Lung (tissue), 12 donors: Measurements from ENCODE around the gene GIMAP4. TPM values are rescaled to one million over a fixed set of nuclear protein-coding genes. Genes with fewer than 3 reads are reported as not detected.

Source experiments
- ATAC-seq: fragments of 200-7000 bp; cut with Tn5 transposase; one replicate; pipeline ENCODE4 v1.9.1; 2020; ENCODE audit warnings: moderate number of reproducible peaks; ENCODE audit not compliant: insufficient read depth, low FRiP score
- DNase-seq, 3 donors: peaks; one replicate each; pipeline ENCODE4 v3.0.0-alpha.2; 2013 to 2017
- H3K27ac ChIP-seq, 2 donors: one replicate each; pipeline ENCODE4 v1.5.1; 2013; ENCODE audit warnings: mild to moderate bottlenecking in 2 of 2, moderate library complexity in 2 of 2, control low read depth in 1 of 2, inconsistent platforms in 1 of 2, low read depth in 1 of 2, low read length in 1 of 2
- H3K27me3 ChIP-seq, 3 donors: one replicate each; pipeline ENCODE4 v1.5.1; 2013; ENCODE audit warnings: low read length in 2 of 3; ENCODE audit not compliant: control insufficient read depth in 3 of 3, insufficient read depth in 3 of 3
- H3K36me3 ChIP-seq, 4 donors: one replicate each; pipeline ENCODE4 v1.5.1; 2013; ENCODE audit warnings: low read length in 4 of 4, mild to moderate bottlenecking in 1 of 4, moderate library complexity in 1 of 4; ENCODE audit not compliant: control insufficient read depth in 4 of 4, insufficient read depth in 4 of 4
- H3K4me1 ChIP-seq, 5 donors: one replicate each; pipeline ENCODE4 v1.5.1; 2013; ENCODE audit warnings: low read length in 5 of 5, mild to moderate bottlenecking in 2 of 5, moderate library complexity in 1 of 5; ENCODE audit not compliant: control insufficient read depth in 5 of 5, insufficient read depth in 5 of 5
- H3K4me3 ChIP-seq: one replicate; pipeline ENCODE4 v1.5.1; 2013; ENCODE audit warnings: mild to moderate bottlenecking, control low read depth, moderate library complexity
- H3K9ac ChIP-seq, 2 donors: one replicate each; pipeline ENCODE4 v1.5.1; 2013; ENCODE audit warnings: low read length in 2 of 2, control low read depth in 1 of 2; ENCODE audit not compliant: insufficient read depth in 1 of 2
- H3K9me3 ChIP-seq, 4 donors: one replicate each; pipeline ENCODE4 v1.5.1; 2013; ENCODE audit warnings: low read length in 3 of 4, mild to moderate bottlenecking in 1 of 4, moderate library complexity in 1 of 4; ENCODE audit not compliant: control insufficient read depth in 4 of 4, insufficient read depth in 3 of 4
- WGBS, 2 donors: extraction: QIAGEN DNeasy Blood & Tissue Kit; methylation state at CpG; one replicate each; pipeline ENCODE4 v1.1.7; 2013; 5-methylcytosine and 5-hydroxymethylcytosine counted together
- polyA plus RNA-seq, 2 donors: library from polyadenylated mRNA; stranded (reverse); fragments of 200-250 nt; gene quantifications; one replicate each; pipeline ENCODE4 v1.2.1, GENCODE V29; 2013
- total RNA-seq, 2 donors: library from RNA; depleted of rRNA in 1 of 2; stranded (reverse); fragments of >200 nt in 1 of 2; gene quantifications; one replicate each; pipeline ENCODE4 v1.2.1, GENCODE V29; 2014 to 2021
- TF ChIP-seq, protein P1 (sequence below): IDR thresholded peaks from 2 replicates; pipeline ENCODE4 v1.5.1; 2012; ENCODE audit warnings: mild to moderate bottlenecking; ENCODE audit errors: control extremely low read depth, extremely low read depth
- donor health status: control.
- donor health status: control.
- donor health status: Bipolar disorder and iron deficiency.
- donor health status: healthy.
- donor health status: DM: yes; HTN: yes; CAD: no.

The GIMAP4 gene
- total and polyA plus RNA-seq, 4 donors: 26.2 to 66.2 (median 48.7) TPM

DNA sequence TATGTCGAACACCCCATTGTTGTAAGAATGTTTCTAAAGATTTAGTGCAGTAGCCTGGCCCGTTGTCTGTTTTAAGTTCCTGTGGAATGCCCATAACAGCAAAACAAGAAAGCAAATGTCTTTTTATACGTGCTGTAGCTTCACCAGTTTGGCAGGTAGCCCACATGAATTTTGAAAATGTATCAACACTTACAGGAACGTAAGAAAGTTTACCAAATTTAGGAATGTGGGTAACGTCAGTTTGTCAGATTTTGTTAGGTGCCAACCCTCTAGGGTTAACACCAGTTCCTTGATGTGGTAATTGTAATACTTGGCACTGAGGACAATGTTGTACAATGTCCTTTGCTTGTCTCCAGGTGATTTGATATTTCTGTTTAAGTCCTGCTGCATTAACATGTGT is 3.2 kb upstream of the GIMAP4 start:
- ATAC-seq: no peak
- Histone ChIP-seq H3K27me3 (peaks cover 0 to 4% (median 0%) of the 10 kb centered on the region in 3 donors), H3K9ac (no peak overlapping the region), H3K27ac (no peak overlapping the region), H3K36me3 (no peaks in the 10 kb centered on the region), H3K4me1 (peaks cover 0 to 1% (median 0%) of the 10 kb centered on the region in 5 donors), H3K9me3 (peaks cover 0 to 6% (median 3%) of the 10 kb centered on the region in 4 donors), H3K4me3 (no peak overlapping the region)
- 56 to 60% methylated on average over 5 of the region's 5 CpGs for WGBS, 2 donors
- TF ChIP-seq, protein P1, sequence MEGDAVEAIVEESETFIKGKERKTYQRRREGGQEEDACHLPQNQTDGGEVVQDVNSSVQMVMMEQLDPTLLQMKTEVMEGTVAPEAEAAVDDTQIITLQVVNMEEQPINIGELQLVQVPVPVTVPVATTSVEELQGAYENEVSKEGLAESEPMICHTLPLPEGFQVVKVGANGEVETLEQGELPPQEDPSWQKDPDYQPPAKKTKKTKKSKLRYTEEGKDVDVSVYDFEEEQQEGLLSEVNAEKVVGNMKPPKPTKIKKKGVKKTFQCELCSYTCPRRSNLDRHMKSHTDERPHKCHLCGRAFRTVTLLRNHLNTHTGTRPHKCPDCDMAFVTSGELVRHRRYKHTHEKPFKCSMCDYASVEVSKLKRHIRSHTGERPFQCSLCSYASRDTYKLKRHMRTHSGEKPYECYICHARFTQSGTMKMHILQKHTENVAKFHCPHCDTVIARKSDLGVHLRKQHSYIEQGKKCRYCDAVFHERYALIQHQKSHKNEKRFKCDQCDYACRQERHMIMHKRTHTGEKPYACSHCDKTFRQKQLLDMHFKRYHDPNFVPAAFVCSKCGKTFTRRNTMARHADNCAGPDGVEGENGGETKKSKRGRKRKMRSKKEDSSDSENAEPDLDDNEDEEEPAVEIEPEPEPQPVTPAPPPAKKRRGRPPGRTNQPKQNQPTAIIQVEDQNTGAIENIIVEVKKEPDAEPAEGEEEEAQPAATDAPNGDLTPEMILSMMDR: no peak
- DNase-seq: no peak

DNA sequence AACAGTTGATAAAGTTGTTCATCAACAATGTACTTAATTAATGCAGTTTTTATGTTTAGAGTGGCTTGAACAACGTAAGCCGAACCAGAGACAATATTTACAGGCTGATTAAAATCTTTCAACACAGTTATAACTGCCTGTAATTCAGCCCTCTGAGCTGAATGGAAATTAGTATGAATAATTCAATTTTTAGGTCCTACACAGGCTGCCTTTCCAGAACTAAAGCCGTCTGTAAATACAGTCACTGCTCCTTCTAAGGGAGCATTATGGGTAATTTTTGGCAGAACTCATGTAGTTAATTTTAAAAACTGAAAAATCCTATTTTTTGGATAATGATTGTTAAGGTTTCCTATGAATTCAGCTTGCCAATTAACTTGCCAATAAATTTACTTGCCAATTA is 2.6 kb upstream of the GIMAP4 start:
- peaks cover 0 to 2% (median 0%) of the 10 kb centered on the region in 5 donors for H3K4me1 ChIP-seq
- no peak overlapping the region for H3K27ac ChIP-seq
- no peak overlapping the region for H3K4me3 ChIP-seq
- TF ChIP-seq, protein P1: no peak
- peaks cover 0 to 4% (median 0%) of the 10 kb centered on the region in 3 donors for H3K27me3 ChIP-seq
- ATAC-seq (no peak), DNase-seq (no peak)
- no peaks in the 10 kb centered on the region for H3K36me3 ChIP-seq
- H3K9me3 ChIP-seq: peaks cover 0 to 6% (median 3%) of the 10 kb centered on the region in 4 donors
- no peak overlapping the region for H3K9ac ChIP-seq
- WGBS, 2 donors: 62 to 74% methylated on average over 3 of the region's 3 CpGs

DNA sequence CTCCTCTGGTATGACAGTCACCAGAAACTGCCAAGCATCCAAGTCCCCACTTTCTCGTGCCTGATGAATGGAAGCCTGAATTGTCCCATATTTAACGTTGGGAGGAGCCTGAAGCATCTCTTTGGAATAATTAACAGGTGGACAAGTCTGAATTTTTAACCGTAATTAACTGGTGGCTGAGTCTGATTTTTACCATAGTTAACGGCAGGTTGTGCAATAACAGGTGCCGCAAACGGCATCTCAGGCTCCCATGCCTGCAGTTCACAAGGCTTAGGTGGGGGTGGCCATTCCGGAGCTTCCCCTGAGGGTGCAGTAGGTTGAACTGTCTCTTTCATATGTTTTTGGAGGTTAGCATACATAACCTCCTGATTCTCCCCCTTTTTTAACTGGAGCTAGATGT is 2.0 kb upstream of the GIMAP4 start:
- ATAC-seq (no peak), DNase-seq (no peak)
- Histone ChIP-seq H3K4me3 (no peak overlapping the region), H3K36me3 (no peaks in the 10 kb centered on the region), H3K9me3 (peaks cover 0 to 8% (median 2%) of the 10 kb centered on the region in 4 donors), H3K4me1 (peaks cover 0 to 4% (median 0%) of the 10 kb centered on the region in 5 donors), H3K27me3 (peaks cover 0 to 4% (median 0%) of the 10 kb centered on the region in 3 donors), H3K27ac (no peak overlapping the region), H3K9ac (no peak overlapping the region)
- TF ChIP-seq, protein P1: no peak
- 88 to 91% methylated on average over 7 of the region's 7 CpGs for WGBS, 2 donors

GRCh38 chr7:150566123-150566522 is 1.1 kb upstream of the GIMAP4 start:
- Histone ChIP-seq H3K27me3 (peaks cover 0 to 4% (median 0%) of the 10 kb centered on the region in 3 donors), H3K36me3 (peaks cover 0 to 7% (median 0%) of the 10 kb centered on the region in 4 donors), H3K27ac (no peak overlapping the region), H3K9me3 (peaks cover 0 to 8% (median 1%) of the 10 kb centered on the region in 4 donors), H3K4me1 (peaks cover 0 to 8% (median 0%) of the 10 kb centered on the region in 5 donors), H3K4me3 (no peak overlapping the region), H3K9ac (no peak overlapping the region)
- WGBS, 2 donors: 47 to 93% methylated on average over 3 of the region's 3 CpGs
- no peak for DNase-seq
- TF ChIP-seq, protein P1: no peak
- no peak for ATAC-seq
